Thyroid gland (tissue), 4 donors: ENCODE results near the gene CLDN4. TPM values are rescaled to one million over a fixed set of nuclear protein-coding genes. Genes with fewer than 3 reads are reported as not detected.
A peak's percentile ranks its signal among the peaks of the same experiment; 100 is the strongest.

ENCODE experiments used
- DNase-seq, 2 donors: peaks; one replicate each; pipeline ENCODE4 v3.0.0-alpha.2; 2019
- H3K27ac ChIP-seq, 3 donors: fragments of 200-600 bp; sonication (generic); 1 replicate in 2 of 3; 2 replicates in 1 of 3; pipeline ENCODE4 v1.5.1; 2016 to 2019; ENCODE audit warnings: mild to moderate bottlenecking in 1 of 3, moderate library complexity in 1 of 3
- H3K27me3 ChIP-seq: fragments of 200-600 bp; sonication (generic); one replicate; pipeline ENCODE4 v1.5.1; 2019
- H3K36me3 ChIP-seq, 2 donors: fragments of 200-600 bp; sonication (generic); one replicate each; pipeline ENCODE4 v1.5.1; 2016 to 2019
- H3K4me1 ChIP-seq, 2 donors: fragments of 200-600 bp; sonication (generic); one replicate each; pipeline ENCODE4 v1.5.1; 2017 to 2019
- H3K4me3 ChIP-seq, 3 donors: fragments of 200-600 bp; sonication (generic); replicated peaks in 1 of 3; 1 replicate in 2 of 3; 2 replicates in 1 of 3; pipeline ENCODE4 v1.5.1; 2016; ENCODE audit warnings: mild to moderate bottlenecking in 1 of 3
- H3K9me3 ChIP-seq: fragments of 200-600 bp; sonication (generic); one replicate; pipeline ENCODE4 v1.5.1; 2017
- POLR2A ChIP-seq, 2 donors: fragments of 450-650 bp; IDR thresholded peaks; one replicate each; pipeline ENCODE4 v1.6.1; 2017; ENCODE audit warnings: antibody characterized with exemption in 2 of 2, mild to moderate bottlenecking in 2 of 2, moderate library complexity in 1 of 2
- WGBS, 2 donors: methylation state at CpG; one replicate each; pipeline ENCODE4 v1.1.5; 2017; 5-methylcytosine and 5-hydroxymethylcytosine counted together
- intact Hi-C: fragments of 100-400 bp; cut with DNase I; formaldehyde crosslinking; loops from one replicate; pipeline ENCODE4 v1.15.1; 2023
- total RNA-seq, 4 donors: library from RNA; depleted of rRNA; stranded (reverse); fragments of >200 nt; gene quantifications; one replicate each; pipeline ENCODE4 v1.2.3, GENCODE V29; 2016
- TF ChIP-seq, protein P1 (sequence below), 6 experiments: fragments of 200-600 bp in 3 of 6; fragments of 450-650 bp in 3 of 6; sonication (generic) in 3 of 6; IDR thresholded peaks; one replicate each; pipeline ENCODE4 v1.5.1; 2016 to 2019; ENCODE audit warnings: antibody characterized with exemption in 6 of 6, mild to moderate bottlenecking in 2 of 6, inconsistent platforms in 1 of 6, moderate library complexity in 1 of 6

The CLDN4 gene
- total RNA-seq, 4 donors from 2014 or later: 178 to 301 (median 196) TPM

DNA sequence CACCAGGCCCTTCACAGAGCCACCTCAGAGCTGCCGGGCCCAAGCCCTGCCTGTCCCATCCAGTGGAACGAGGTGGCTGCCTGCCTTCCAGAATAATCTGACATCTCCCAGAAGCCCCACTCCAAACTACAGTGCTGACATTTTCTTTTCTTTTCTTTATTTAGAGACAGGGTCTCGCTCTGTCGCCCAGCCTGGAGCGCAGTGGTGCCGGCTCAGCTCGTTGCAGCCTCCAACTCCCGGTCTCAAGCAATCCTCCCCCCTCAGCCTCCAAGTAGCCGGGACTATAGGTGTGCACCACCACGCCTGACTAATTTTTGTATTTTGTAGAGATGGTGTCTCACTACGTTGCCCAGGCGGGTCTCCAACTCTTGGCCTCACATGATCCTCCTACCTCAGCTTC lies 30.5 kb downstream of the CLDN4 start:
- intact Hi-C loops: loop anchor here (10.0 kb wide), 2 partner anchors 343 to 543 kb away; no protein-coding TSS in a partner anchor
- no peaks in the 10 kb centered on the region for H3K4me1 ChIP-seq
- no peaks in the 10 kb centered on the region for H3K36me3 ChIP-seq
- TF ChIP-seq, protein P1, sequence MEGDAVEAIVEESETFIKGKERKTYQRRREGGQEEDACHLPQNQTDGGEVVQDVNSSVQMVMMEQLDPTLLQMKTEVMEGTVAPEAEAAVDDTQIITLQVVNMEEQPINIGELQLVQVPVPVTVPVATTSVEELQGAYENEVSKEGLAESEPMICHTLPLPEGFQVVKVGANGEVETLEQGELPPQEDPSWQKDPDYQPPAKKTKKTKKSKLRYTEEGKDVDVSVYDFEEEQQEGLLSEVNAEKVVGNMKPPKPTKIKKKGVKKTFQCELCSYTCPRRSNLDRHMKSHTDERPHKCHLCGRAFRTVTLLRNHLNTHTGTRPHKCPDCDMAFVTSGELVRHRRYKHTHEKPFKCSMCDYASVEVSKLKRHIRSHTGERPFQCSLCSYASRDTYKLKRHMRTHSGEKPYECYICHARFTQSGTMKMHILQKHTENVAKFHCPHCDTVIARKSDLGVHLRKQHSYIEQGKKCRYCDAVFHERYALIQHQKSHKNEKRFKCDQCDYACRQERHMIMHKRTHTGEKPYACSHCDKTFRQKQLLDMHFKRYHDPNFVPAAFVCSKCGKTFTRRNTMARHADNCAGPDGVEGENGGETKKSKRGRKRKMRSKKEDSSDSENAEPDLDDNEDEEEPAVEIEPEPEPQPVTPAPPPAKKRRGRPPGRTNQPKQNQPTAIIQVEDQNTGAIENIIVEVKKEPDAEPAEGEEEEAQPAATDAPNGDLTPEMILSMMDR (IDR thresholded peaks at IDR 0.05): no peak
- no peak for TF ChIP-seq POLR2A (IDR thresholded peaks at IDR 0.05)
- 86 to 90% methylated on average over 12 of the region's 12 CpGs for WGBS, 2 donors
- H3K27me3 ChIP-seq: no peaks in the 10 kb centered on the region
- no peak overlapping the region for H3K4me3 ChIP-seq
- H3K27ac ChIP-seq: no peak overlapping the region
- DNase-seq: no peak
- H3K9me3 ChIP-seq: no peaks in the 10 kb centered on the region

DNA sequence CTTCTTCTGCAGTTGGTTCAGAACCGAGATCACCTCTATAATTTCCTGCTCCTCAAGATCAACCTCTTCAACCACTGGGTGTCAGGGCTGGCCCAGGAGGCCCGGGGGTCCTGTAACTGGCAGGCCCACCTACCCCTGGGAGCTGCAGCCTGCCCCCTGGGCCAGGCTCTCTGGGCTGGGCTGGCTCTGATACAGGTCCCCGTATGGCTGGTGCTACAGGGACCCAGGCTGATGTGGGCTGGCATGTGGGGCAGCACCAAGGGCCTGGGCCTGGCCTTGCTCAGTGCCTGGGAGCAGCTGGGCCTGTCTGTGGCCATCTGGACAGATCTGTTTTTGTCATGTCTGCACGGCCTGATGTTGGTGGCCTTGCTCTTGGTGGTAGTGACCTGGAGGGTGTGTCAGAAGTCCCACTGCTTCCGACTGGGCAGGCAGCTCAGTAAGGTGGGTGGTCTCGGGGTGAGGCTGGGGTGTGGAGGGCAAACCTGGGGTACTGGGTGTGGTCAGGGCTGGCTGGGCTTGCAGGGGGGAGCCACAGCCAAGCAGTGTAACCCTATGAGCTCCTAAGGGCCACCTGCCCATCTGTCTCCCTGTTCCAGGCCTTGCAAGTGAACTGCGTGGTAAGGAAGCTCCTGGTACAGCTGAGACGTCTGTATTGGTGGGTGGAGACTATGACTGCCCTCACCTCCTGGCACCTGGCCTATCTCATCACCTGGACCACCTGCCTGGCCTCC lies 34.4 kb downstream of the CLDN4 start:
- intact Hi-C loops: loop anchor here (5.0 to 10.0 kb wide), 3 partner anchors 162 to 540 kb away; partner anchors contain the start of gene ELN
- Histone ChIP-seq H3K4me1 (peaks cover 6 to 13% of the 10 kb centered on the region in 2 donors), H3K27me3 (no peaks in the 10 kb centered on the region), H3K9me3 (no peaks in the 10 kb centered on the region), H3K27ac (no peak overlapping the region), H3K36me3 (no peaks in the 10 kb centered on the region), H3K4me3 (no peak overlapping the region)
- TF ChIP-seq POLR2A (IDR thresholded peaks at IDR 0.05): no peak
- TF ChIP-seq, protein P1 (IDR thresholded peaks at IDR 0.05): no peak
- no peak for DNase-seq
- 83 to 89% methylated on average over 5 to 7 of the region's 8 CpGs for WGBS, 2 donors

DNA sequence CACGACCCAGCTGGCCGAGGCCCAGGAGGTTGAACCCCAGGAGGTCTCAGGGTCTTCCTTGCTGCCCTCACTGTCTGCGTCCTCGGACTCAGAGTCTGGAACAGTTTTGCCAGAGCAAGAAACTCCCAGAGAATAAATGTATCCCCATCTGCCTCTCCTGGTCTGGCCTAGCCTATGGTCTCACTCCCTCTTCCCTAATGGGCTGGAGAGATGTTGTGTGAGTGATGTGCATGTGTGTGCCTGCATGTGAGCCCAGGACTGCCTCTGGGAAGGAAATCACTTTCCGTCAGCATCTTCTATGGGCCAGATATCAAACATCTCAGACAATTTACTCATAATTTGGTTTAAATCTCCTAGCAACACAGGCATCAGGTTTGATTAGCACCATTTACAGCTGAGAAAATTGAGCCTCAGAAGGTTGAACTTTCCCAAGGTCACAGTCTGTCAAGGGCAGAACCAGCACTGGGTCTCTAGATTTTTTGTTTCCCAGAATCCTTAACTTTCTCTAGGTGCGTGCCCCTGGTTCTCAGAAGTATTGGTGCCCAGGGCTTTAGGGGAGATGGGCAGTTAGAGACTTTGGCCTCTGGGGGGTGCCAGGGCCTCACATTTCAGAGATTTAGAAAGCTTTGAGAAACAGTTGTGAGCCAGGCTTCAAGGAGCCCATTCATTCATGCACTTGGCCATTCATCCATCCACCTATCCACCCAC lies 35.1 kb downstream of the CLDN4 start:
- 75 to 80% methylated on average over 4 to 6 of the region's 6 CpGs for WGBS, 2 donors
- intact Hi-C loops: loop anchor here (5.0 to 10.0 kb wide), 3 partner anchors 161 to 539 kb away; partner anchors contain the start of gene ELN

DNA sequence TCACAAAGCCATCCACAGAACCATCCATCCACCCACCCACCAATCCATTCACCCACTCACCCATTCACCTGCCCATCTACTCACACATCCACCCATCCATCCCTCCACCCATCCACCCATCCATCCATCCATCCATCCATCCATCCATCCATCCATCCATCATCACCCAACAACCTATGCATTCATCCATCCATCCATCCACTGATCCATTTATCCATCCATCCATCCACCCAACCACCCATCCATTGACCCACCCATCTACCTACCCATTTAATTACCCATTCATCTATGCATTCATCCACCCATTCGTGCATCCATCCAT lies 35.6 kb downstream of the CLDN4 start:
- no peak for TF ChIP-seq POLR2A (IDR thresholded peaks at IDR 0.05)
- TF ChIP-seq, protein P1 (IDR thresholded peaks at IDR 0.05): peak in 1 of 6 experiments; percentile 1
- no peak overlapping the region for H3K4me3 ChIP-seq
- peaks cover 8 to 21% of the 10 kb centered on the region in 2 donors for H3K4me1 ChIP-seq
- H3K27ac ChIP-seq: no peak overlapping the region
- intact Hi-C loops: loop anchor here (5.0 to 10.0 kb wide), 3 partner anchors 161 to 538 kb away; partner anchors contain the start of gene ELN
- no peak for DNase-seq
- WGBS, 2 donors: 90 to 98% methylated on average over 1 of the region's 1 CpG
- H3K36me3 ChIP-seq: no peaks in the 10 kb centered on the region
- no peaks in the 10 kb centered on the region for H3K9me3 ChIP-seq
- H3K27me3 ChIP-seq: no peaks in the 10 kb centered on the region

More for the DNA sequence above, 35.1 kb downstream of the CLDN4 start:
- Histone ChIP-seq H3K27ac (no peak overlapping the region), H3K4me1 (peaks cover 8 to 20% of the 10 kb centered on the region in 2 donors), H3K27me3 (no peaks in the 10 kb centered on the region), H3K36me3 (no peaks in the 10 kb centered on the region), H3K4me3 (no peak overlapping the region), H3K9me3 (no peaks in the 10 kb centered on the region)
- DNase-seq: peak; percentile 46 to 55
- TF ChIP-seq POLR2A (IDR thresholded peaks at IDR 0.05): no peak
- TF ChIP-seq, protein P1 (IDR thresholded peaks at IDR 0.05): peak in 4 of 6 experiments; percentile 32 to 61 (median 59)
